Trophoblast cell (in vitro differentiated cells and primary cell): ENCODE measurements around the gene GDPD5.

Experiments
- DNase-seq, 2 donors: peaks; one replicate each; pipeline ENCODE4 v3.0.0-alpha.2; 2016
- H2AFZ ChIP-seq: 2 replicates; pipeline ENCODE4 v1.6.1; 2013; ENCODE audit warnings: low read length, moderate library complexity, mild to moderate bottlenecking; ENCODE audit not compliant: insufficient read depth, poor library complexity
- H2AK5ac ChIP-seq: 2 replicates; pipeline ENCODE4 v1.6.1; 2013; ENCODE audit warnings: mild to moderate bottlenecking, low read length
- H2BK120ac ChIP-seq: 2 replicates; pipeline ENCODE4 v1.6.1; 2013; ENCODE audit warnings: low read length, mild to moderate bottlenecking, moderate library complexity; ENCODE audit not compliant: insufficient read depth, poor library complexity
- H2BK12ac ChIP-seq: 2 replicates; pipeline ENCODE4 v1.6.1; 2013; ENCODE audit warnings: mild to moderate bottlenecking, low read length, moderate library complexity
- H2BK5ac ChIP-seq: 2 replicates; pipeline ENCODE4 v1.6.1; 2013; ENCODE audit warnings: low read length, low read depth, moderate library complexity, mild to moderate bottlenecking; ENCODE audit not compliant: poor library complexity
- H3K14ac ChIP-seq: 2 replicates; pipeline ENCODE4 v1.6.1; 2013; ENCODE audit warnings: mild to moderate bottlenecking, low read length
- H3K18ac ChIP-seq: 2 replicates; pipeline ENCODE4 v1.6.1; 2013; ENCODE audit warnings: mild to moderate bottlenecking, low read length
- H3K23ac ChIP-seq: 2 replicates; pipeline ENCODE4 v1.6.1; 2013; ENCODE audit warnings: low read length
- H3K27ac ChIP-seq: 2 replicates; pipeline ENCODE4 v1.5.1; 2013; ENCODE audit warnings: low read depth, mild to moderate bottlenecking, inconsistent platforms, low read length, moderate library complexity
- H3K27me3 ChIP-seq: 2 replicates; pipeline ENCODE4 v1.6.1; 2013; ENCODE audit warnings: inconsistent platforms, mild to moderate bottlenecking, low read length, moderate library complexity; ENCODE audit not compliant: insufficient read depth
- H3K36me3 ChIP-seq, 2 experiments: 1 replicate in 1 of 2; 2 replicates in 1 of 2; pipeline ENCODE4 v1.6.1; 2013; ENCODE audit warnings: low read length in 2 of 2, mild to moderate bottlenecking in 2 of 2, moderate library complexity in 1 of 2; ENCODE audit not compliant: insufficient read depth in 2 of 2, control insufficient read depth in 1 of 2
- H3K4ac ChIP-seq: 2 replicates; pipeline ENCODE4 v1.6.1; 2013; ENCODE audit warnings: low read depth, mild to moderate bottlenecking, low read length, moderate library complexity
- H3K4me1 ChIP-seq, 2 experiments: 1 replicate in 1 of 2; 2 replicates in 1 of 2; pipeline ENCODE4 v1.6.1; 2013; ENCODE audit warnings: low read length in 2 of 2, mild to moderate bottlenecking in 2 of 2, moderate library complexity in 1 of 2; ENCODE audit not compliant: insufficient read depth in 2 of 2, control insufficient read depth in 1 of 2
- H3K4me2 ChIP-seq: 2 replicates; pipeline ENCODE4 v1.6.1; 2013; ENCODE audit warnings: inconsistent platforms, mild to moderate bottlenecking, low read length, moderate library complexity
- H3K4me3 ChIP-seq: 2 replicates; pipeline ENCODE4 v1.5.1; 2013; ENCODE audit warnings: mild to moderate bottlenecking, low read depth, low read length, inconsistent platforms
- H3K79me1 ChIP-seq: one replicate; pipeline ENCODE4 v1.6.1; 2013; ENCODE audit warnings: low read length
- H3K79me2 ChIP-seq: 2 replicates; pipeline ENCODE4 v1.6.1; 2013; ENCODE audit warnings: low read length, mild to moderate bottlenecking; ENCODE audit not compliant: control insufficient read depth, insufficient read depth, poor library complexity
- H3K9ac ChIP-seq: 2 replicates; pipeline ENCODE4 v1.6.1; 2013; ENCODE audit warnings: mild to moderate bottlenecking, low read length
- H3K9me3 ChIP-seq: 2 replicates; pipeline ENCODE4 v1.6.1; 2013; ENCODE audit warnings: low read depth, mild to moderate bottlenecking, control low read depth, inconsistent platforms, low read length; ENCODE audit not compliant: insufficient read depth
- H4K12ac ChIP-seq: 2 replicates; pipeline ENCODE4 v1.6.1; 2013; ENCODE audit warnings: low read depth, mild to moderate bottlenecking, low read length, moderate library complexity
- H4K8ac ChIP-seq: 2 replicates; pipeline ENCODE4 v1.6.1; 2013; ENCODE audit warnings: low read depth, mild to moderate bottlenecking, low read length, moderate library complexity
- H4K91ac ChIP-seq: one replicate; pipeline ENCODE4 v1.6.1; 2013; ENCODE audit warnings: low read depth, mild to moderate bottlenecking, low read length, moderate library complexity
- WGBS: extraction: QIAGEN DNeasy Blood & Tissue Kit; methylation state at CpG from one replicate; pipeline ENCODE4 v1.1.7; 2013; ENCODE audit warnings: missing lambda C conversion rate; ENCODE audit not compliant: insufficient read length, insufficient coverage; ENCODE audit errors: extremely low coverage; 5-methylcytosine and 5-hydroxymethylcytosine counted together

Gene GDPD5

DNA sequence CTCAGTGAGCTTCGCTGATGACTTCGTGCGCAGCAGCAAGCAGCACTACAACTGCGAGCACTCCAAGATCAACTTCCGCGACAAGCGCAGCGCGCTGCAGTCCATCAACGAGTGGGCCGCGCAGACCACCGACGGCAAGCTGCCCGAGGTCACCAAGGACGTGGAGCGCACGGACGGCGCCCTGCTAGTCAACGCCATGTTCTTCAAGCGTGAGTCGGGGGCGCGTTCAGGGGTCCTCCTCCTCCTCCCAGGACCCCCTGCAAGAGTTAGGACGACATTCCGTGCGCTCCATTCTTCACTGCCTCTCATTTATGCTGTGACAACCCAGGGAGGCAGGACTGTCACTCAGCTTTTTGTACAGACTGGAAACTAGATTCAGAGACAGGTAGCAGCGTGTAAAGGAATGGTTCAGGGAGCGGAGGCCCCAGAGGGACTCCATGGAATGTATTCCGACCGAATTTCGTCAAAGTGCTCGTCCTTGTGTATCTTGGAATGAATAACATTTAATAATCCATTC lies 41.1 kb upstream of the GDPD5 start:
- no CpG with 5 or more reads among the region's 34 CpGs for WGBS
- peak overlapping the region; percentile 23 for H4K12ac ChIP-seq
- no peak overlapping the region for H4K8ac ChIP-seq
- H3K27ac ChIP-seq: no peak overlapping the region
- H3K4me2 ChIP-seq: no peak overlapping the region
- no peak for DNase-seq
- H2BK120ac ChIP-seq: no peak overlapping the region
- H3K9me3 ChIP-seq: peaks cover 4% of the 10 kb centered on the region
- H3K4ac ChIP-seq: peak overlapping the region; percentile 66
- peaks cover 40% of the 10 kb centered on the region for H3K79me2 ChIP-seq
- peaks cover 20% of the 10 kb centered on the region for H3K79me1 ChIP-seq
- no peak overlapping the region for H2BK5ac ChIP-seq
- no peak overlapping the region for H2AFZ ChIP-seq
- no peak overlapping the region for H3K4me3 ChIP-seq
- H3K14ac ChIP-seq: no peak overlapping the region
- H3K9ac ChIP-seq: no peak overlapping the region
- H3K4me1 ChIP-seq: peaks cover 26 to 34% of the 10 kb centered on the region in 2 experiments
- H3K23ac ChIP-seq: no peak overlapping the region
- H3K18ac ChIP-seq: peak overlapping the region; percentile 47
- H4K91ac ChIP-seq: no peak overlapping the region
- no peaks in the 10 kb centered on the region for H3K27me3 ChIP-seq
- no peak overlapping the region for H2BK12ac ChIP-seq
- H3K36me3 ChIP-seq: peaks cover 61 to 66% of the 10 kb centered on the region in 2 experiments
- no peak overlapping the region for H2AK5ac ChIP-seq

GRCh38 chr11:75565916-75566762 lies 40.4 kb upstream of the GDPD5 start:
- no peaks in the 10 kb centered on the region for H3K27me3 ChIP-seq

DNA sequence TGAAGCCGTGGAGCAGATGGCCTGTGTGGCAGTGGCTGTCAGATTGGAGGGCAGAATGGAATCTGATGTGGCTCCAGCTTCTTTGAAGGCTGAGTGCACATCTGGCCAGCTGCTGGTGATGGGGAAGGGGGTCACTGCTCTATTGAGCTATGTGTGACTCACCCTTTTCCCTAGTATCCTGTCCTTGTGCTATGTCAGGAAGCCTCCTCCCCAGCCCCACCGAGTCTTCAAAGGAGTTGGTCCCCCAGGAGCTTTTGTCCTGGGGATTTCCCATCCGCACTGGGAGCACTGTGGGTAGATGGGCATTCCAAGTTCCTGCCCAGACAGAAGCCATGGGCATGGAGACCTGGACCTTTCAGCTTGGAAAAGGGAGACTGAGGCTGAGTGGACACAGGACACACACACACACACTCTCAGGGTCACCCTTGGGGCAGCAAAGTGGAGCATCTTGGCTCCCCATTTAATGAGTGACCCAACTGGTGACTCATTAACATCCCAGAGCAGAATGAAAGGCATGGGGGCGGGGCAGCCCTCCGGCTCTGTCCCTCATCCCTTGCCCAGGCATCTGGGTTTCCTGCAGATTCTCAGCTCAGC lies 39.6 kb upstream of the GDPD5 start:
- Histone ChIP-seq H3K27me3 (no peaks in the 10 kb centered on the region), H3K23ac (no peak overlapping the region), H2BK120ac (no peak overlapping the region), H3K4me2 (peak overlapping the region; percentile 76), H3K14ac (no peak overlapping the region), H2BK5ac (no peak overlapping the region), H3K4ac (peak overlapping the region; percentile 71), H4K8ac (no peak overlapping the region), H3K79me2 (peaks cover 44% of the 10 kb centered on the region), H4K12ac (no peak overlapping the region), H3K27ac (peak overlapping the region; percentile 28), H4K91ac (peak overlapping the region; percentile 29), H3K9ac (no peak overlapping the region), H3K4me3 (no peak overlapping the region), H3K9me3 (peaks cover 4% of the 10 kb centered on the region), H3K18ac (no peak overlapping the region), H2BK12ac (no peak overlapping the region), H2AK5ac (no peak overlapping the region), H3K79me1 (peaks cover 23% of the 10 kb centered on the region), H2AFZ (no peak overlapping the region), H3K36me3 (peaks cover 46 to 54% of the 10 kb centered on the region in 2 experiments), H3K4me1 (peaks cover 30 to 38% of the 10 kb centered on the region in 2 experiments)
- no CpG with 5 or more reads among the region's 5 CpGs for WGBS
- DNase-seq: peak; percentile 85 to 95

More at GRCh38 chr11:75565916-75566762, 40.4 kb upstream of the GDPD5 start:
- H4K12ac ChIP-seq: no peak overlapping the region
- DNase-seq: no peak
- no peak overlapping the region for H3K23ac ChIP-seq
- WGBS: no CpG with 5 or more reads among the region's 43 CpGs
- no peak overlapping the region for H2BK120ac ChIP-seq
- H3K36me3 ChIP-seq: peaks cover 54 to 60% of the 10 kb centered on the region in 2 experiments
- peaks cover 44% of the 10 kb centered on the region for H3K79me2 ChIP-seq
- H2AK5ac ChIP-seq: no peak overlapping the region
- peak overlapping the region; percentile 7 for H2AFZ ChIP-seq
- H4K91ac ChIP-seq: no peak overlapping the region
- H3K9me3 ChIP-seq: peaks cover 4% of the 10 kb centered on the region
- H3K9ac ChIP-seq: no peak overlapping the region
- H3K4me3 ChIP-seq: no peak overlapping the region
- no peak overlapping the region for H4K8ac ChIP-seq
- peaks cover 30 to 38% of the 10 kb centered on the region in 2 experiments for H3K4me1 ChIP-seq
- no peak overlapping the region for H2BK5ac ChIP-seq
- peak overlapping the region; percentile 5 for H3K27ac ChIP-seq
- no peak overlapping the region for H2BK12ac ChIP-seq
- peaks cover 23% of the 10 kb centered on the region for H3K79me1 ChIP-seq
- H3K18ac ChIP-seq: peak overlapping the region; percentile 47
- H3K4me2 ChIP-seq: no peak overlapping the region
- peak overlapping the region; percentile 71 for H3K4ac ChIP-seq
- H3K14ac ChIP-seq: no peak overlapping the region

GRCh38 chr11:75563978-75564552 lies 38.3 kb upstream of the GDPD5 start:
- Histone ChIP-seq H3K27me3 (no peaks in the 10 kb centered on the region), H2BK12ac (peak overlapping the region; percentile 21), H2BK120ac (peak overlapping the region; percentile 78), H3K9me3 (peaks cover 4% of the 10 kb centered on the region), H3K36me3 (peaks cover 36 to 46% of the 10 kb centered on the region in 2 experiments), H4K12ac (peak overlapping the region; percentile 86), H2AFZ (peak overlapping the region; percentile 64), H2BK5ac (peak overlapping the region; percentile 81), H4K8ac (peak overlapping the region; percentile 78), H2AK5ac (peak overlapping the region; percentile 96), H3K79me1 (peaks cover 29% of the 10 kb centered on the region), H3K4me2 (peak overlapping the region; percentile 76), H3K4me1 (peaks cover 37 to 47% of the 10 kb centered on the region in 2 experiments), H3K27ac (peak overlapping the region; percentile 95), H3K4me3 (peak overlapping the region; percentile 91), H3K4ac (peak overlapping the region; percentile 98), H4K91ac (peak overlapping the region; percentile 99), H3K9ac (peak overlapping the region; percentile 82), H3K23ac (no peak overlapping the region), H3K14ac (peak overlapping the region; percentile 84), H3K79me2 (peaks cover 44% of the 10 kb centered on the region), H3K18ac (peak overlapping the region; percentile 26)
- DNase-seq: peak; percentile 89 to 92
- no CpG with 5 or more reads among the region's 9 CpGs for WGBS
